Stimulated activated CD4-positive, alpha-beta T cell treated with anti-CD3 and anti-CD28 coated beads, TNF-alpha, amount 100 ng/mL, for 24 hours (primary cell): ENCODE results near the gene RASA2.

Source experiments
- DNase-seq, 3 experiments: peaks; one replicate each; pipeline ENCODE4 v3.0.0-alpha.2; 2020; ENCODE audit warnings: low read depth in 3 of 3

Gene RASA2

DNA sequence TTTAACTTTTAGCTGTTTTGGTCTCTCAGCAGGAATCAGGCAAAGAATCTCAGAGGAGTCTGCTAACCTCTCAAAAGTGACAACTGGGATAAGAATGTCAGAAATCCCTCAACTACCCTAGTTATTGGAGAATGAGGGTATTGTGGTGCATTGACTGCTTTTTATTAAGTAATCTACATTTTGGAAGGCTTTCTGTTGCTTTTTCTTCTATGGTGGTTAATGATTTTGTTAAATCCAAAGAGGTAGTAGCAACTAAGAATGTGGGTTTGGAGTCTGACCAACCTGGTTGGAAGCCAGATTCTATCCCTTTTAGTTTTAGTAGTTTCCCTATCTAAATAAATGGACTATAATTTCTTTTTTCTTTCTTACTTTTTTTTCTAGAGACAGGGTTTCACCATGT, 156.6 kb downstream of the RASA2 start:
- DNase-seq = no peak

DNA sequence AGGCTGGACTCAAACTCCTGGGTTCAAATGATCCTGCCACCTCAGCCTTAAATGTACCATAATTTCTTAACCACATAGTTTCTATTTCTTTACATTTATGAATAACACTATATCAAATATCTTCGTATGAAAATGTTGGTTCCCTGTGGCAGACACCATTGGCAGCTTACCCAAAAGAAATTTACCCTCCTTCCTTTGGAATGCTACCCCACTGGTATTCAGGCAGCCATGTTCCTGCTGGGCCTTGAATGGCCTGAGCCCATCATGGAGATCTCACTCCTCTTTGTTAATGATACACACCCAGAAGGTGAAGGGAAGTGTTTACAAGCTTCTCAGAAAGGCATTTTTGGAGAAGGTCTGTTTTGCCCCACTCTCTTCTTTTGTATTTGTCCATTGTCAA, 157.0 kb downstream of the RASA2 start:
- DNase-seq = no peak

DNA sequence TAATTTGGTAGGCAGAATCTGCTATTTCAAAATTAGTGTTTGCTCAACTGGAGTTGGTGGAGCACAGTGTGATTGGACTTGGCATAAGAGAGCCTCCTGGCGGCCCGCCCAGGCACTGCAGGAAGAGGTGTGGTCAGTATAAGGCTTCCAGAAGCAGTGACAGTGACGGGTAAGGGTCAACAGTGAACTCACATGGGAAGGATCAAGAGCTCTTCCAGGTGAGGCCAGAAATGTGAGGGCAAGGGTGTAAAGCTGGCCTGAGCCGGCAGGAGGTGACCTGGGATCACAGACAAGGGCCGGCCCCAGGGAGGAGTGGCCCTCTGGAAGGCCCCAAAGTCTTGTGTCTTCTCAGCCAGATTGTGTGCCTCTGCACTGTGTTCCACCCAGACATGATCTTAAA, 158.1 kb downstream of the RASA2 start:
- peak; percentile 35 to 72 (median 52) for DNase-seq

- no peak for DNase-seq
Observed at GRCh38 chr3:141646760-141647561, 160.1 kb downstream of the RASA2 start.

GRCh38 chr3:141647562-141647915, 160.7 kb downstream of the RASA2 start:
- no peak for DNase-seq

- DNase-seq = no peak
Observed at GRCh38 chr3:141648055-141648910, 161.5 kb downstream of the RASA2 start.

DNA sequence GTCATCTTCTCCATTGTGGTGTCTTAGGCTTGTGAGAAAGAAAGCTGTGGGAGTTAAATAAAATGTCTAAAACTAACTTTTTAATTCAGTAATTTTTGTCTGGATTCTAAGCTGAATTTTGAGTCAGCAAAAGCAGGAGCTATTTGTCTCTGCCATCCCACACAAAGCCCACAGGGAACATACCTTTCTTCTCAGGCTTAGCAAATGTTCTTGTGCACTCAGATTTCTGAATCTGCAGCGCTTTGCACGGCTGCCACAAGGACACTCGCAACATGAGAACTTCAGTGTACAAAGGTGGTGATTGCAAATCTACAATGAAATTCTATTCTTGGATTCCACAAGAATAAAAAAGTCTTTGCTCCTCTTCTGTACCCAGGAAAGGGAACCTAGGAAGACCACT, 163.0 kb downstream of the RASA2 start:
- DNase-seq = no peak

DNA sequence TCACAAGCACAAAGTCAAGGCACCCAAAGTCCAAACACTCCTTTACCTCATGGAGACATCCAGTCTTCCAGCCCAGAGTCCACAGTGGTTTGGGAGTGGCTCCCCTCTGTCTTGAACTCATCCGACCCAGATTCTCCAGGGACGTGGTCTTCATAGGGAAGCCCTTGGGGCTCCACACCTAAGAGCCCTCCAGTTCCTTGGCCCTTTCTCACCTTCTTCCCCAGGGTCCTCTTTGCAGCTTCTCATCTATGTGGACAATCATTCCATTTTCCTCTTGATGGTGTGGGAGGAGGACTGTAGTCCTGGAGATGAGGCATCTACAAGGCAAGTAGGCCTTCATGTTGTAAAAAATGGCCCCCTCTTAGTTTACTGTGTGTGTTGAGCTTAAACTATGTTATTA, 164.0 kb downstream of the RASA2 start:
- DNase-seq = no peak

GRCh38 chr3:141651409-141651808, 164.6 kb downstream of the RASA2 start:
- no peak for DNase-seq

DNA sequence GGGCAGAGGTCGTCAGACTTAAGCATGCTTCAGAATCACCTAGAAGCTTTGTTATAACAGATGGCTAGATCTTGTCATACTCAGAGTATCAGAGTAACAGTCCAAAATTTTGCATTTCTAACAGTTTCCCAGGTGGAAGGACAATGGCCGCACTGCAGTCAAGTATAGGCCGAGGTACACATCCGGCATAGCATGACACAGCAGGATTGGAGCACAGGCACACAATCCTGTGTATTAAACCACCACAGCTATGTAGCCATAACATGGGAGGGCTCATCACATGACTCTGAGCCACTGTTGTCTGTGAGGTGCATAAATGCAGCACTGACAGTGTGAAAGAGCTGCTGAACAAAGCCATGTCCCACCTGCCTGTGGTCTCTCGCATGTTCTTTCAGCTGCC, 165.5 kb downstream of the RASA2 start:
- DNase-seq = no peak

- no peak for DNase-seq
Observed at GRCh38 chr3:141653847-141654246, 167.0 kb downstream of the RASA2 start.

DNA sequence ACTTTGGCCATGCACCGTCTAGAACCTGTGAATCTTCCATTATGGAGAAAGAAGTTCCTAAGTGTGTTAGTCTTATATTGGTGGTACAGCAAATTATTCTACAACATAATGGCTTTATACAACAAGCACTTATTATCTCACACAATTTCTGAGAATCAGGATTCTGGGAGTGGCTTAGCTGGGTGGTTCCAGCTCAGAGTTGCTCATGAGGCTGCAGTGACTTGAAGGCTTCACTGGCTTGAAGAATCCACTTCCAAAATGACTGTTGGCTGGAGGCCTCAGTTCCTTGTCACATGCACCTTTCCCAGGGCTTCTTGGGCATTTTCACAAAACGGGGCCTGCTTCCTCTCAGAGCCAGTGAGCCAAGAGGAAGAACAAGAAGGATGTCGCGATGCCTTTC, 169.0 kb downstream of the RASA2 start:
- DNase-seq = no peak

- no peak for DNase-seq
Observed at GRCh38 chr3:141656771-141657170, 169.9 kb downstream of the RASA2 start.

- DNase-seq = no peak
Observed at GRCh38 chr3:141657516-141657915, 170.7 kb downstream of the RASA2 start.

DNA sequence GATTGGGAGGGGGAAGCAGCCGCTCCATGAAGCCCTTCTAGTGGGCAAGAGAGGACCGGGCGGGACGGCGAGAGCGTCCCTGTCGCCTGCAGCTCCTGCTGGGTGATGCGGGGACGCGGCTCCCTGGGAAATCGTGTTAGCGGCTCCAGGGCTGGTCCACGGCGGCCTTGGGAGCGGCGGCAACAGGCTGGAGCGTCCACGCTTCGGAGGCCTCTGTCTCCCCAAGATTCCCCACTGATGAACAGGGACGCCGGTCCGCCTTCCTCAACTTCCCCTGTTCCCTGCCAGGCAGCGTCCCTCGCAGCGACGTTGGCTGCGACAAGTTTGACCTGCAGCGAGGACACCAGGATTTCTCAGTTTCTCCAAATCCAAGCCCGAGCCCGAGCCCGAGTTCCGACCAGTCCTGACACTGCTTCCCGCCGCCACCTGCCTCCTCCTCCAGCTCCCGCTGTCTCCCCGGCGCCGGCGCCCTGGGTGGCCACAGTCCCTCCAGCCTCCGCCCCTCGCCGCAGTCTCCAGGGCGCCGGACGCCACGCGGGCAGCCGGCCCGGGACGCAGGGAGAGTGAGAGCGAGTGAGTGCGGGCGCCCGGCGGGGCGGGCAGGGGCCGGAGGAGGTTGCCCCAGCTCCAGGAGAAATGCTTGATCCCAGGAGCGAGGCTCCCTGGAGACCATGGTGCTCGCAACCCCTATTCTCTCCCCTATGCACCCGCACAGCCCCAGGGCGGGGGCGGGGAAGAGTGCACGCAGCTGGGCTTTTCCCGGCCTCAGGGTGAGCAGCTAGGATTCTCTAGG, 173.2 kb downstream of the RASA2 start:
- no peak for DNase-seq

DNA sequence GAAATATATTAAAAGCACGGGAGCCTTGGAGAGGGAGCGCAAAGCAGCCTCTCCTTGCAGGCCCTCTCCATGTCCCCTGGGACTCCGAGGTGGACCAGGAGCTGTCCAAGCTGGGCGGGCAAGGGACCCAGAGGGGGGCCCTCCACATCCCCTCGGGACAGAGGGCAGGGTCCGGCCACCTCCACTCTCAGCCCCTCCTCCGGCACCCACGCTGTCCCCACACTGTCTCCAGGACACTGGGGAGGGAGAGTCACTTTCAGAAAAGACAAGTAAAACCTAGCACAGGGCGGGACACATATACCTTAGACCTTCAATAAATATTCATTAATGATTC, 173.8 kb downstream of the RASA2 start:
- no peak for DNase-seq

DNA sequence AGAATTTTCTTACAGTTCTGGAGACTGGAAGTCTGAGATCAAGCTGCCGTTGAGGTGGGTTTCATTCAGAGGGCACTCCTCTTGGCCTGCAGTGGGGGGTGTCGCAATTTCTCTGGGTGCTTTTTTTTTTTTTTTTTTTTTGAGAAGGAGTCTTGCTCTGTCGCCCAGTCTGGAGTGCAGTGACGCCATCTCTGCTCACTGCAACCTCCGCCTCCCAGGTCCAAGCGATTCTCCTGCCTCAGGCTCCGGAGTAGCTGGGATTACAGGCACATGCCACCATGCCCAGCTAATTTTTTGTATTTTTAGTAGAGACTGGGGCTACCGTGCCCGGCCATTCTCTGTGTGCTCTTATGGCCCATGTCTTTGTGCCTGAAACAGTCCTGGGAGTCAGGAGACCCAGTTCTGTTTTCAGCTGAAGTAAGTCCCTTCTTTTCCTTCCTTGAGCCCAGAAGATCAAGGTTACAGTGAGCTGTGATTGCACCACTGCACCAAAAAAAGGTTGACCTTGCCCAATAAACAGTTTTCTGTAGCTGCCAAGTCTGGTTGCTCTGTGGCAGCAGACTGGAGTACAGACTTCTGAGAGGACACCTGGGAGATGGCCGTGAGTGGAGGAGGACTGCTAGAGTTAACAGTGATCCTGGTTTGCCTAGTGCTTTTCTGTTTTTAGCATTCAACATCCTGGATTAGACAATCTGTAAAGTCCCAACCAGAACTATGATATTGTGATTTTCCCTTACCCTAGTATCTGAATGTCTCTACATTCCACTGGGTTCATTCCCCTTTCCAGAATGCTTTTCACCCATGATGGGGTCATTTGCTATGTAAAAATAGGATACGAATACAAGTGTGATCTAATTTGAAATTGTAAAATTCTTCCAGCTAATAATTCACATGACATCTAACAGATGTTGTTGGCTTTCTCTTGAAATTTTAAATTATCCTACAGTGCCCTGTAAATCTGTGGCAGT, 174.7 kb downstream of the RASA2 start:
- DNase-seq = no peak

DNA sequence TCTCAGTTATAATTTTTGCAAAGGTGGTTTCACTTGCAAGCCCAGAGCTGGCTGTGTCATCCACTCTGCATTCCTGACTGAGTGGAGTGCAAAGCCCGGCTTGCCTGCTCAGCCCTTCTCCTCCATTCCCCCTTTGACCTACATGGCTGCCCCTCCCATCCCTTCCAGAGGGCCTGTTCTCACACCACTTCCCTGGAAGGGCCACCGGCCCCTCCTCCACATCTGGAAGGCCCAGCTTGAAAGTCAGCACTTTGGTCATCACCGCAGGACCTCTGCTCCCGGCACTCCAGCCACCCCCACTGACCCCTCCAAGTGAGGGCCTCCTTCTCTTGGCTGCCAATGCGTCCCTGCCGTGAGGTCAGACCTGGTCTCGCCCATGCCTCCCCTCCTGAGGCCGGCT, 177.2 kb downstream of the RASA2 start:
- DNase-seq = no peak
